Globus pallidus (tissue), 1 donor: ENCODE results near the gene KRT81.
"Not testable (repeated sequence)": the region's sequence is repeated elsewhere in the genome, so short reads cannot be mapped to it uniquely, and the experiment has no call there.

Experiments
- DNase-seq: peaks from one replicate; pipeline ENCODE4 v3.0.0-alpha.2; 2015; ENCODE audit warnings: low spot score

KRT81 gene

GRCh38 chr12:52296572-52297215 lies 5.4 kb upstream of the KRT81 start:
- DNase-seq, result no peak

- no peak for DNase-seq
Observed at GRCh38 chr12:52295663-52296062, 4.3 kb upstream of the KRT81 start.

GRCh38 chr12:52294803-52295202 lies 3.5 kb upstream of the KRT81 start:
- DNase-seq, result no peak

GRCh38 chr12:52293926-52294325 lies 2.6 kb upstream of the KRT81 start:
- DNase-seq, result no peak

- not testable (repeated sequence) for DNase-seq
Observed at GRCh38 chr12:52290483-52291134, 725 bp downstream of the KRT81 start.

GRCh38 chr12:52287816-52288805 lies 3.2 kb downstream of the KRT81 start:
- DNase-seq, result not testable (repeated sequence)

- not testable (repeated sequence) for DNase-seq
Observed at GRCh38 chr12:52286857-52287785, 4.2 kb downstream of the KRT81 start.

GRCh38 chr12:52285851-52286530 lies 5.3 kb downstream of the KRT81 start:
- DNase-seq, result no peak

- DNase-seq, result no peak
Observed at GRCh38 chr12:52285172-52285745, 6.1 kb downstream of the KRT81 start.

- no peak for DNase-seq
Observed at GRCh38 chr12:52284562-52285171, 6.7 kb downstream of the KRT81 start.

GRCh38 chr12:52280796-52281560 lies 10.4 kb downstream of the KRT81 start:
- no peak for DNase-seq

GRCh38 chr12:52280319-52280795 lies 11.0 kb downstream of the KRT81 start:
- no peak for DNase-seq

GRCh38 chr12:52279422-52280318 lies 11.7 kb downstream of the KRT81 start:
- DNase-seq, result no peak

GRCh38 chr12:52278575-52279421 lies 12.5 kb downstream of the KRT81 start:
- peak; percentile 61 for DNase-seq

- DNase-seq, result no peak
Observed at GRCh38 chr12:52277486-52278245, 13.7 kb downstream of the KRT81 start.

GRCh38 chr12:52275686-52276085 lies 15.6 kb downstream of the KRT81 start:
- no peak for DNase-seq
